ENCODE data around the gene PCDH9.

Gene PCDH9

DNA sequence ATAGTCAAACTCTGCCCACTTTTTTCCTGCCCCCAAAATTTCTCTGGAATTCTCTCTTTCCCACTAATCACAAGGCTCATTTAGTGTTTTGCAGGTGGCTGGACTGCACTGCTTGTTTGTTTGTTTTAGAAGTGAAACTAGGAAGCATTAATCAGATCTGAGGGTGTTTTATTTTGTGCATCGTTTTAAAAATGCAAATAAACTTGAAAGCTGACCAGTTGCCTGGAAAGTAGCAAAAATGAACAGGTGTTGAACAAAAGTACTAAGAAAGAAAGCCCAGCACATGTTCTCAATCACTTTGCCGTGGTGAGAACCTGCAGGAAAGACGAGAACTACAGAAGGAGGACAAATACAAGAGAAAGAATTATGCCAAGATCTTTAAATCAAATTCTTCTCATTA lies 365.5 kb downstream of the PCDH9 start:
- H3K9ac ChIP-seq (ENCODE audit: low read depth, low read length), result no peak overlapping the region
- H3K4me3 ChIP-seq (ENCODE audit: low read depth, low read length), result no peak overlapping the region
- no peaks in the 10 kb centered on the region for H3K36me3 ChIP-seq (ENCODE audit: control insufficient read depth, insufficient read depth, low read length)
- H3K4me1 ChIP-seq (ENCODE audit: control insufficient read depth, insufficient read depth, low read length), result peaks cover 5% of the 10 kb centered on the region
- H3K27me3 ChIP-seq (ENCODE audit: control insufficient read depth, insufficient read depth, low read length), result no peaks in the 10 kb centered on the region
- H3K9me3 ChIP-seq (ENCODE audit: control insufficient read depth, insufficient read depth, low read length), result no peaks in the 10 kb centered on the region

DNA sequence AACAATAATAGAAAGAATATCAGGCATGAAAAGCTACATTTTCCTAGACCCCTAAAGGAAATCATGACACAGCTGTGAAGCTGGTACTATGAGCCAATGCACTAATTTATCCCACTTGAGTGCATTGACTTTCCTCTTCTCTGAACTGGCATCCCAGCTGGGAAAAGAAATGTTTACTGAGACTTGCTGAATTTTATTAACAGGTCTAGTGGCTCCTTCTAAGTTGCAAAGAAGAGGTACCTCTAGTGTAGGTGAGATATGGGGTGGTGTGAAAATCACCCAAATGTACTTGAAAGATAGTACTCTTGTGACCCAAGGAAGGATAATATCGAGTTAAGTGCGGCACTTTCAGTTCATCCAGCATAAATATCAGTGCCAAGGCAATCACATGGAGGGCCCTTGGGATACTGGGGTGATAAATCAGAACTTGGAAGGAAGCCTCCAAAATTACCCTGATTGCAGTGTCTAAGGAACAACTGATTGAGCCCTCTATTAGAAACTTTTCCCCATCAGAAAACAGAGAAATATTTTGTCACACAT lies 369.2 kb downstream of the PCDH9 start:
- H3K36me3 ChIP-seq (ENCODE audit: control insufficient read depth, insufficient read depth, low read length), result no peaks in the 10 kb centered on the region
- no peak overlapping the region for H3K9ac ChIP-seq (ENCODE audit: low read depth, low read length)
- H3K9me3 ChIP-seq (ENCODE audit: control insufficient read depth, insufficient read depth, low read length), result no peaks in the 10 kb centered on the region
- H3K27me3 ChIP-seq (ENCODE audit: control insufficient read depth, insufficient read depth, low read length), result no peaks in the 10 kb centered on the region
- H3K4me1 ChIP-seq (ENCODE audit: control insufficient read depth, insufficient read depth, low read length), result peaks cover 10% of the 10 kb centered on the region
- no peak overlapping the region for H3K4me3 ChIP-seq (ENCODE audit: low read depth, low read length)

DNA sequence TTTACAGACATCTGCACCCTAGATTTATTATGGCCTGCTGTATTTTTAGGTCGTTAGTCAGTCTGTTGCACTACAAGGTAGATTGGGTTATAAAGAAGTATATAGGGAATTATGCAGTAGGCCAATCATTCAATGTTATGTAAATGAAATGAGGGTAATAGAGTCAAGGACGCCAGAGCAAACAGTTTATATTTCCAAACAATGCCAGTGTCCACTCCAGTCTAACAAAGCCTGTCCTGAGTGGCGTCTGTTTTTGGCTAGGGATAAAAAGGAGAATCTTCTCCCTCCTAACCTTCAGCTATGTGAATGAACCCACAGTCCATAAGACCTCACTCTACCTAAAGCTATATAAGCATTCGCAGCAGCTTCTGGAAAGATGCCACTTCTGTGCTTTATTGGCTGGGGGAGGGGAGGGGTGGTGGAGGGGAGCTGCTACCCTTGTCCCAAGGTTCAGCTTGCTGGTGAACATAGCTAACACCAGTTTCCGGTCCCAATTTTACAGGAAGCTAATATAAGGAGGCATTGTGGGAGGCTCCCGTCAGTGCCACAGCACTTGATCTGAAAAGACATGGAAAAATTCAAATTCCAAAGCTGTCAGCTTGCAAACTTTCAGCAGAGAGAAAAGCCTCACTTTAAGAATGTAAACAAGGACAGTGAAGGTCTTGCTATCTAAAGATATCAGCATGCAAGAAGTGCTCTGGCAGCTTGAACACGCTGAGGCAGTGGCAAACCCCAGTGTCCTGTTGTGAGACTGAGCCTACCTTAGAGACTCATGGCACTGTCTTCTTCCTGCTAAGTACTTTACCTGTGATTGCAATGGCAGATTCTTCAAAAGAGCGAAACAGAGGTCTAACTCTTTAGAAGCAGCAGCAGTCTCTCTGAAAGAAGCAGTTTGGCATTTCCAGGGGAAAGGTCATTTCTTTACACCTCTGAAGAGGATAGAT lies 369.9 kb downstream of the PCDH9 start:
- no peaks in the 10 kb centered on the region for H3K27me3 ChIP-seq (ENCODE audit: control insufficient read depth, insufficient read depth, low read length)
- H3K9ac ChIP-seq (ENCODE audit: low read depth, low read length), result no peak overlapping the region
- no peaks in the 10 kb centered on the region for H3K9me3 ChIP-seq (ENCODE audit: control insufficient read depth, insufficient read depth, low read length)
- no peak overlapping the region for H3K4me3 ChIP-seq (ENCODE audit: low read depth, low read length)
- no peaks in the 10 kb centered on the region for H3K36me3 ChIP-seq (ENCODE audit: control insufficient read depth, insufficient read depth, low read length)
- H3K4me1 ChIP-seq (ENCODE audit: control insufficient read depth, insufficient read depth, low read length), result peaks cover 10% of the 10 kb centered on the region

DNA sequence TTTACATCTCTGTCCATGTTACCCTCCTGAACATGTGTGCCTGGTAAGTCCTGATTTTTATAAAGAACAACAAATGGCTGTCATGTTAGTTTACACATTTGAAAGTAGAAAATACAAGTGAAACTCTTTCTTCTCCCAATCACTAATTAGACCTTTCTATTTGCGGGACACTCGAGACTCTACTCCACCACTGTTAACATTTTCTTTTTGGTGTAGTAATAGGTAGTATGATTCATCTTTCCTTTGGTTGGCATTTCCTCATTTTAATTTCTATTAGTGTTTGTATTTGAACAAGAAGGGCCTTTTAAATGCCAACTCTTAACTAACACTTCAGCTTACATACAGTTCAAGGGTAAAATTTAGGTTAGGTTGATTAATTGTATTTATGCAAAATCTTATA lies 371.1 kb downstream of the PCDH9 start:
- H3K36me3 ChIP-seq (ENCODE audit: control insufficient read depth, insufficient read depth, low read length), result no peaks in the 10 kb centered on the region

GRCh38 chr13:66858163-66858562 lies 372.0 kb downstream of the PCDH9 start:
- peaks cover 10% of the 10 kb centered on the region for H3K4me1 ChIP-seq (ENCODE audit: control insufficient read depth, insufficient read depth, low read length)
- H3K9ac ChIP-seq (ENCODE audit: low read depth, low read length), result no peak overlapping the region
- no peaks in the 10 kb centered on the region for H3K36me3 ChIP-seq (ENCODE audit: control insufficient read depth, insufficient read depth, low read length)
- no peaks in the 10 kb centered on the region for H3K27me3 ChIP-seq (ENCODE audit: control insufficient read depth, insufficient read depth, low read length)
- H3K4me3 ChIP-seq (ENCODE audit: low read depth, low read length), result no peak overlapping the region
- no peaks in the 10 kb centered on the region for H3K9me3 ChIP-seq (ENCODE audit: control insufficient read depth, insufficient read depth, low read length)

More for the DNA sequence above, 371.1 kb downstream of the PCDH9 start:
- no peaks in the 10 kb centered on the region for H3K9me3 ChIP-seq (ENCODE audit: control insufficient read depth, insufficient read depth, low read length)
- H3K4me1 ChIP-seq (ENCODE audit: control insufficient read depth, insufficient read depth, low read length), result peaks cover 10% of the 10 kb centered on the region
- no peaks in the 10 kb centered on the region for H3K27me3 ChIP-seq (ENCODE audit: control insufficient read depth, insufficient read depth, low read length)
- H3K4me3 ChIP-seq (ENCODE audit: low read depth, low read length), result no peak overlapping the region
- H3K9ac ChIP-seq (ENCODE audit: low read depth, low read length), result no peak overlapping the region

- H3K9ac ChIP-seq (ENCODE audit: low read depth, low read length), result no peak overlapping the region
- no peaks in the 10 kb centered on the region for H3K9me3 ChIP-seq (ENCODE audit: control insufficient read depth, insufficient read depth, low read length)
- H3K4me1 ChIP-seq (ENCODE audit: control insufficient read depth, insufficient read depth, low read length), result peaks cover 10% of the 10 kb centered on the region
- no peaks in the 10 kb centered on the region for H3K36me3 ChIP-seq (ENCODE audit: control insufficient read depth, insufficient read depth, low read length)
- H3K4me3 ChIP-seq (ENCODE audit: low read depth, low read length), result no peak overlapping the region
- H3K27me3 ChIP-seq (ENCODE audit: control insufficient read depth, insufficient read depth, low read length), result no peaks in the 10 kb centered on the region
These were observed 375.0 kb downstream of the PCDH9 start for GRCh38 chr13:66855131-66855530.

- H3K9ac ChIP-seq (ENCODE audit: low read depth, low read length), result no peak overlapping the region
- no peaks in the 10 kb centered on the region for H3K27me3 ChIP-seq (ENCODE audit: control insufficient read depth, insufficient read depth, low read length)
- no peaks in the 10 kb centered on the region for H3K4me1 ChIP-seq (ENCODE audit: control insufficient read depth, insufficient read depth, low read length)
- H3K9me3 ChIP-seq (ENCODE audit: control insufficient read depth, insufficient read depth, low read length), result no peaks in the 10 kb centered on the region
- no peaks in the 10 kb centered on the region for H3K36me3 ChIP-seq (ENCODE audit: control insufficient read depth, insufficient read depth, low read length)
- H3K4me3 ChIP-seq (ENCODE audit: low read depth, low read length), result no peak overlapping the region
These were observed 376.6 kb downstream of the PCDH9 start for GRCh38 chr13:66853564-66853963.

GRCh38 chr13:66849706-66850105 lies 380.4 kb downstream of the PCDH9 start:
- Histone ChIP-seq H3K9ac (ENCODE audit: low read depth, low read length) (no peak overlapping the region), H3K9me3 (ENCODE audit: control insufficient read depth, insufficient read depth, low read length) (no peaks in the 10 kb centered on the region), H3K27me3 (ENCODE audit: control insufficient read depth, insufficient read depth, low read length) (no peaks in the 10 kb centered on the region), H3K36me3 (ENCODE audit: control insufficient read depth, insufficient read depth, low read length) (no peaks in the 10 kb centered on the region), H3K4me1 (ENCODE audit: control insufficient read depth, insufficient read depth, low read length) (no peaks in the 10 kb centered on the region), H3K4me3 (ENCODE audit: low read depth, low read length) (no peak overlapping the region)

GRCh38 chr13:66847541-66847940 lies 382.6 kb downstream of the PCDH9 start:
- H3K36me3 ChIP-seq (ENCODE audit: control insufficient read depth, insufficient read depth, low read length), result no peaks in the 10 kb centered on the region
- no peak overlapping the region for H3K4me3 ChIP-seq (ENCODE audit: low read depth, low read length)
- no peaks in the 10 kb centered on the region for H3K9me3 ChIP-seq (ENCODE audit: control insufficient read depth, insufficient read depth, low read length)
- H3K27me3 ChIP-seq (ENCODE audit: control insufficient read depth, insufficient read depth, low read length), result no peaks in the 10 kb centered on the region
- no peaks in the 10 kb centered on the region for H3K4me1 ChIP-seq (ENCODE audit: control insufficient read depth, insufficient read depth, low read length)
- no peak overlapping the region for H3K9ac ChIP-seq (ENCODE audit: low read depth, low read length)

DNA sequence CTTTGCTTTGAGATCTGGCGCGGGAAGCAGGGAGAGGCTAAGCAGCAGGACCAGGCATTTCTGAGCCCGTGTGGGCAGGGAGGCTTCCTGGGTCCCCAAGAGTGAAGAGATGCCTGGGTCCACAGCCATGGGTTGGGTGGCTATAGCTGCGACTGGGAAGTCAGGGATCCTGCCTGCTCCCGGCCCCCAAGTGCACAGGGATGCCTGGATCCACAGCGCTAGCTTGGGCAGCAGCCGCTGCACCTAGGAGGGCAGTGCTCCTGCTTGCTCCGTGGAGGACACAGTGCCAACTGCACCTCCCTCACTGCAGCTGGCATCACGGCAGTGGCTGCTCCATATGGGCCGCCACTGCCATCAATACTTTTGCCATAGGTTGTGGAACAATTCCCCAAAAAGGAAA lies 384.7 kb downstream of the PCDH9 start:
- no peaks in the 10 kb centered on the region for H3K9me3 ChIP-seq (ENCODE audit: control insufficient read depth, insufficient read depth, low read length)
- H3K36me3 ChIP-seq (ENCODE audit: control insufficient read depth, insufficient read depth, low read length), result no peaks in the 10 kb centered on the region
- H3K27me3 ChIP-seq (ENCODE audit: control insufficient read depth, insufficient read depth, low read length), result no peaks in the 10 kb centered on the region
- no peak overlapping the region for H3K4me3 ChIP-seq (ENCODE audit: low read depth, low read length)
- no peak overlapping the region for H3K9ac ChIP-seq (ENCODE audit: low read depth, low read length)
- no peaks in the 10 kb centered on the region for H3K4me1 ChIP-seq (ENCODE audit: control insufficient read depth, insufficient read depth, low read length)

DNA sequence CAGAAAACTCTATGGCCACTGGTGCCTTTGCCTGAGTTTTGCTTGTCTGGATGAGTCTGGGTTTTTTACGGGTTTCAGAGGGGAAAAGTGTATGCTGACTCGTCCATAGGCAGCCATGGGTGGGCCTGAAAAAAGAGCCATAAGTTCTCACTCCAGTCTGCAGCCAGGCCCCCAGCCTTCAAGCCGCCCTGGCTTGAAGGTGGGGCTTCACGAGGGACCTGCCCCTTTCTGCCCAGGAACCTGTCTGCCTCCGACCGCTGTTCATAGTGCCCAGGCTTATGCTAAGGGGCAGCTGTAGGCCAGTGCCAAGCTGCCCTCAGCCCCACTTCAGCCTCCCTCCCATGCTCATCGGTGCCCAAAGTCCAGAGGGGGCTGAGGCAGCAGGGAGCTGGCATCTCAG lies 385.2 kb downstream of the PCDH9 start:
- Histone ChIP-seq H3K4me3 (ENCODE audit: low read depth, low read length) (no peak overlapping the region), H3K36me3 (ENCODE audit: control insufficient read depth, insufficient read depth, low read length) (no peaks in the 10 kb centered on the region), H3K27me3 (ENCODE audit: control insufficient read depth, insufficient read depth, low read length) (no peaks in the 10 kb centered on the region), H3K9ac (ENCODE audit: low read depth, low read length) (no peak overlapping the region), H3K9me3 (ENCODE audit: control insufficient read depth, insufficient read depth, low read length) (no peaks in the 10 kb centered on the region), H3K4me1 (ENCODE audit: control insufficient read depth, insufficient read depth, low read length) (no peaks in the 10 kb centered on the region)

- H3K4me1 ChIP-seq (ENCODE audit: control insufficient read depth, insufficient read depth, low read length), result no peaks in the 10 kb centered on the region
- no peak overlapping the region for H3K9ac ChIP-seq (ENCODE audit: low read depth, low read length)
- no peaks in the 10 kb centered on the region for H3K27me3 ChIP-seq (ENCODE audit: control insufficient read depth, insufficient read depth, low read length)
- no peaks in the 10 kb centered on the region for H3K36me3 ChIP-seq (ENCODE audit: control insufficient read depth, insufficient read depth, low read length)
- no peaks in the 10 kb centered on the region for H3K9me3 ChIP-seq (ENCODE audit: control insufficient read depth, insufficient read depth, low read length)
- H3K4me3 ChIP-seq (ENCODE audit: low read depth, low read length), result no peak overlapping the region
These were observed 387.4 kb downstream of the PCDH9 start for GRCh38 chr13:66842766-66843165.
